Astrocyte of the hippocampus (primary cell): ENCODE data around the gene PDHB.
"Not testable (repeated sequence)": the region's sequence is repeated elsewhere in the genome, so short reads cannot be mapped to it uniquely, and the experiment has no call there.

Source experiments
- DNase-seq: peaks from one replicate; pipeline ENCODE4 v3.0.0; 2011; ENCODE audit warnings: low read depth, low spot score

The PDHB gene

DNA sequence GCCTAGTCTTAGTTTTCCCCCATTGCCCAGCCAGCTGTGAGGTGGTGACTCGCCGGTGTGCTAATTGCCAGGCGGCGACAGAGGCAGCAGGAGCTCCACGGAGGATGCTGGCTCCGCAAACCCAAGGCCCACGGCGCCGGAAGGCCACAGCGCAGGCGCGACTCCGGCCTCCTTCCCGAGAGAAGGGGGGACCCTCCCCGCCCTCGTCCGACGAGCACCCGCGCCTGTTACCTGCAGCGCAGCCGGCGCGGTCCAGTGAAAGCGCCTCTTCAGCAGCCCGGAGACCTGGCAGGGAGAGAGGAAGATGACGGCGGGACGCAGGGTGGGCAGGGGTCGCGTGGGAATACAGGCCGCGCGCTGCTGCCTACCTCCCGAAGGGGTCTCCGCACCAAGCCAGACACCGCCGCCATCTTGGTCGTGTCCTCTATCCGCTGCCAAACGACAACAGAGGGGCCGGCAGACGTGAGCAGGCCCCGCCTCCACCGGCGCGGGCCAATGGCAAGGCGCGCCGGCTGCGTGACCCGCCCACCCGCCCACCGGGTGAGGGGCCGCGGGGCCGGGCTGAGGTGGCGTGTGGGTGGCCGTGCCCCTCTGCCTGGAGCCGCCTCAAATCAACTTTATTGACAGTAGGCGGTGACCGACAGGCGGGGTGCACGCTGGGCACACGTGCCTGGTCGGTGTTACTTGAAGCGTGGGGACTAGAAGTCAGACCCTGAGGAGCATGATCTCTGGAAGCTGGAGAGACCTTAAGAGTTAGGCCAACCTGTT lies at the start of gene PDHB:
TSS of gene PDHB (minus strand) at position 433 of the 768 bp plus-strand sequence. CDS start at position 410, 23 bp downstream.
- DNase-seq = peak; percentile 96

- DNase-seq = no peak
These were observed 49.4 kb upstream of the PDHB start for GRCh38 chr3:58482917-58483636.

DNA sequence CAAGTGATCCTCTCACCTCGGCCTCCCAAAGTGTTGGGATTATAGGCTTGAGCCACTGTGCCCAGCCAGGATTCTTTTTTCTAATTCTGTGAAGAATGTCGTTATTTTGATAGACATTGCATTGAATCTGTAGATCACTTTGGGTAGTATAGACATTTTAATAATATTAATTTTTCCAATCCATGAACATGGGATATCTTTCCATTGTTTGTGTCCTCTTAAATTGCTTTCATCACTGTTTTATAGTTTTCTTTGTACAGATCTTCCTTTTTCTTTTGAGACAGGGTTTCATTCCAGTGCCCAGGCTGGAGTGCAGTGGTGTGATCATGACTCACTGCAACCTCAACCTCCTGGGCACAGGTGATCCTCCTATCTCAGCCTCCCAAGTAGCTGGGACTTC lies 46.7 kb upstream of the PDHB start:
- DNase-seq = no peak

DNA sequence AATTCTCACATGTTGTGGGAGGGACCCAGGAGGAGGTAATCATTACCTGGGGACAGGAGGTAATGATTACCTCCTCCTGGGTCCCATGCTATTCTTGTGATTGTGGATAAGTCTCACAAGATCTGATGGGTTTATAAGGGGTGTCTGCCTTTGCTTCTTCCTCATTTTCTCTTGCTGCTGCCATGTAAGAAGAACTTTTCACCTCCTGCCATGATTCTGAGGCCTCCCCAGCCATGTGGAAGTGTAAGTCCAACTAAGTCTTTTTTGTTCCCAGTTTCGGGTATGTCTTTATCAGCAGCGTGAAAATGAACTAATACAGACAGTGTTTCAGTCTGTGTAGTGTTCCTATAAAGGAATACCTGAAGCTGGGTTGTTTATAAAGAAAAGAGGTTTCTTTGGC lies 45.1 kb upstream of the PDHB start:
- no peak for DNase-seq

DNA sequence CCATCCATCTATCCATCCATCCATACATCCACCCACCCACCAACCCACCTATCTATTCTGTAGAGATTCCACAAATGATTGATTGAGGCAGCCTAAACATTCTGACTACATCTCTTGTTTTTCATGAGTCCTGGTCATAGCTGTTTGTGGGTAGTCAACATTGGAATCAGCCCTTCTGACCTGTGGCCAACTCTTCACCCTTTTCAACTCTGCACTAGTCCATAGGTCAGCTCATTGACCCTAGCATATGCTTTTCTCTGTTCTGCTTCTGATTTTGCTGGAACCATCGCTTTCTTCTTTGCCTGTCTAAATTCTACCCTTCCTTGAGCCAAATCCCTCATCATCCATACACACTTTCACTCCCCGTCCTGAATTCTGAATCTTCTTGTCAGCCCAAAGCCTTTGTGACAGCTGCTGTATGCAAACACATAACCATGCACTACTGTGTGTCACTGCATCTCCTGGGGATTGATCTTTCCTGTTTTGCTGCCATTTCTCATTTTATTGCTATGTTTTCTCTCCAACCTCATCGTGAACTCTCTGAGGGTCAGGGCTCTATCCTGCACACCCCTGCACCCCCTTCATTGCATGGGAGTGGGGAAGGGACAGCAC lies 41.4 kb upstream of the PDHB start:
- no peak for DNase-seq

DNA sequence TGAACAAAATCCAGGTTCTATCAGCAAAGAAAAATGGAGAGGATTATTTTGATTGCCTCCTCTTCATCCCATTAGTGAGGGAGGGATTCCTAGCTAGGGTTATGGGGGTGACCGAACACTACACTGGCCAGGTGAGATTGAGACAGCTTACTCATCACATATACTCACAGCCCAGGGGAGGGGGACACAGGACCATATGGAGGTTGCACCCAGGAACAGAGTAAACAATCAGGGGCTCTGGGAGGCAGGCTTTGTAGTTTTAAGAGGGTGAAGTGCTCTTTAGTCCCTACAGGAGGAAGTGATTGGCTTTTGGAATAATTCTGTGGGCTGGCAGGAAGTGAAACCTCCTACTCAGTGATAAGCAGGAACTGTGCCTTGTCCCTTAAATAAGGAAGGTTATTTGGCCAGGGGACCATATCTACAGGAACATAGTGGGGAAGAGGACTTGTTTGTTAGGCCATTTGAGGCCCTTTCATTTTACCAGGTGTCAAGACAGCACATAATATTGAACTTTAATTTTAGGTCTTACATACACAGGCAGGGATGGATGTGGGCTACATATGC lies 40.8 kb upstream of the PDHB start:
- DNase-seq = no peak

DNA sequence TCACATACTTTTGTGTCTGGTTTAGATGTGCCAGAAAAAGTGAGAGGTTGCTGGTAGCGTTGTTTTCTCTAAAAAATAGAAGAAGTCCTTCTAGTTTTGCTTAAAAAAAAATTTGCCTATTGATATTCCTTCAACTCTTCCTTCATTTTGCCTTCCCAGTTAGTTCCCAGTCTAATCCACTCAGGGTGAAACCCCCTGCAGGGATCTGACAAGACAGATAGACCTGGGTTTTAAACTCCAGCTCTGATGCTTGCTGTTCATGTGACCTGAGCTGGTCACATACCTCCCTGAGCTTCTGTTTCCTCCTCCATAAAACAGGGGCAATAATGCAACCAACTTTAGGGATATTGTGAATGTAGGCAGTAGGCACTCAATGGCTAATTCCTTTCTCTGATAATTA lies 39.6 kb upstream of the PDHB start:
- DNase-seq = no peak

DNA sequence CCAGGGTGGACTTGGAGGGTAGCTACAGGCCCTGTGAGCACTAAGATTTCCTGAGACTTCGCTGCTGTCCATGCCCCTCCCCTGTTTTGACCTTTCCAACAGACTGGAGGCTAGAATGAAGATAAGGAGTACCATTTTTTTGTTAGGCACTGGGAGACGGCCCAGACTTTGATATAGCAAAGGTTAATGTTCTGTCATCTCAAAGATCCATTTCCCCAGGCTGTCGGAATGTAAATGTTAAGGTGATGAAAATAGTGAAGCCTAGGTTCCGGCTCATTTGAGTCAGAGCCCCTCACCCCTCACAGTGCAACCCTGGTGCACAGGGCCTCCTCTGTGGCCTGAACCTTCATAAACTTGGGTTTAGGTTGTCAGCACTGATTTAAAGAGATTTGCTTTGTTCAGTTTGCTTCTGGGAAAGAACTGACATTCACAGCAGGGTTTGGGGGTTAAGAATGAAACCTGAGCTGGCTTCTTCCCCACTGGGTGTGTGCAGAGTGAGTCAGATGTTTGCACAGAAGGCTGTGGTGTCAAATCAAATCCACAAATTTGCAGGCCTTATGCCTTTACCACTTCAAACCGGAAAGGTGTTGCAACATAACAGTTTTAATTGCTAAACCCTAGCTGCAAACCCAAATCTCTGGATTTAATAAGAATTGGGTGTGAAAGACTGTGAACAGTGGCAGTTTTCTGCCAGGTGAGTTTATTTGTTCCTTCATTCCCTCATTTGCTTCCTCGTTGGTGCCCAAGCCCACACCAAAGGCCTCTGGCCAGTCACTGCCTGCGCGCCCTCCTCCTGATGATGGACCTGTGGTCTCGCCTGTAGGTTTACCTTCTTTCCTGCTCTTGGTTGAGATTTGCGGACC lies 37.6 kb upstream of the PDHB start:
- DNase-seq = peak; percentile 92

- no peak for DNase-seq
These were observed 36.9 kb upstream of the PDHB start for GRCh38 chr3:58470363-58471024.

DNA sequence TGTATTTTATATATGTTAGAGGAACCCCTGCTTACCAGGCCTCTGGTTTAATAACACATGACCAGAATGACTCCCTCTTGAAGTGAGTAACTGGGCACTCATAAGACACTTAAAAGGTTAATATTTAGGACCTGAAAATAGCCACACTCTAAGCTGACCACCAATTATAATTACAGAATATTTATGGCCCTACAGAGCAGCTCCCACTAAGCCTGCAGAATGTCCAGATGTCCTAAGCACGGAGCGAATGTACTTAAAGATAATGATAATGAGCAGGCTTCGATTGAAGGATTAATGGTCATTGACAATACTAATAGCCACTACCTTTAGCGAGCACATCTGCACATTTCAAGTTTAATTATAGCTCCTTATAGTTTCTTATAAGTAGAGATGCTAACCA lies 35.5 kb upstream of the PDHB start:
- DNase-seq = no peak

DNA sequence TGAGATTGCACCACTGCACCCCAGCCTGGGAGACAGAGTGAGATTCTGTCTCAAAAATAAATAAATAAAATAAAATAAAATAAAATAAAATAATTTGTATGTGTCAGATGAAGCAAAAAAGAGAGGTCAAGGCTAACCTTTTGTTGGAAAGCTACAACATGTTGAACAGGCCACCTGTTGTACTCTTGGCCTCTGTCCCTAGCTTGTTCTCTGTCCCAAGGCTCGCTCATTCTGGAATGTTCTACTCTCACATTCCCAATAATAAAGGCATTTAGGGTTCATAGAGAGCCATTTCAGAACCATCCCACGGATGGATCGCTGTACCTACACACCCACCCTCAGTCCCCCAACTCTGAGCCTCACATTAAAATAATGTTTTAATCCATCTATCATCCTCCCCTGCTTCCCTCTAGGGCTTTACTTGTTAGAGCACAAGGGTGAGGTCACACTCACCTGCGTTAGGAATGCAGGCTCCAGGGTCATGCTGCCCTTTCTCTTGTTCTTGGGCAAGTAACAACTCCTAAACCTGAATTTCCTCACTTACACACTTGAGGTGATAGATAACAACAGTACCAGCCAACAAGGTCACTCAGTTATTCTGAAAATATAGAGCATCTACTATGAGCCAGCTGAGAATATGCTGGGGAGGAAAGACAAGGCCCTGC lies 33.4 kb upstream of the PDHB start:
- DNase-seq = no peak

GRCh38 chr3:58464866-58465265 lies 31.2 kb upstream of the PDHB start:
- DNase-seq = no peak

- DNase-seq = no peak
These were observed 30.3 kb upstream of the PDHB start for GRCh38 chr3:58463942-58464271.

- peak; percentile 91 for DNase-seq
These were observed 29.7 kb upstream of the PDHB start for GRCh38 chr3:58463181-58463941.

GRCh38 chr3:58462829-58463180 lies 29.2 kb upstream of the PDHB start:
- DNase-seq = no peak

- no peak for DNase-seq
These were observed 25.5 kb upstream of the PDHB start for GRCh38 chr3:58459160-58459559.

GRCh38 chr3:58452176-58452575 lies 18.5 kb upstream of the PDHB start:
- DNase-seq = no peak

DNA sequence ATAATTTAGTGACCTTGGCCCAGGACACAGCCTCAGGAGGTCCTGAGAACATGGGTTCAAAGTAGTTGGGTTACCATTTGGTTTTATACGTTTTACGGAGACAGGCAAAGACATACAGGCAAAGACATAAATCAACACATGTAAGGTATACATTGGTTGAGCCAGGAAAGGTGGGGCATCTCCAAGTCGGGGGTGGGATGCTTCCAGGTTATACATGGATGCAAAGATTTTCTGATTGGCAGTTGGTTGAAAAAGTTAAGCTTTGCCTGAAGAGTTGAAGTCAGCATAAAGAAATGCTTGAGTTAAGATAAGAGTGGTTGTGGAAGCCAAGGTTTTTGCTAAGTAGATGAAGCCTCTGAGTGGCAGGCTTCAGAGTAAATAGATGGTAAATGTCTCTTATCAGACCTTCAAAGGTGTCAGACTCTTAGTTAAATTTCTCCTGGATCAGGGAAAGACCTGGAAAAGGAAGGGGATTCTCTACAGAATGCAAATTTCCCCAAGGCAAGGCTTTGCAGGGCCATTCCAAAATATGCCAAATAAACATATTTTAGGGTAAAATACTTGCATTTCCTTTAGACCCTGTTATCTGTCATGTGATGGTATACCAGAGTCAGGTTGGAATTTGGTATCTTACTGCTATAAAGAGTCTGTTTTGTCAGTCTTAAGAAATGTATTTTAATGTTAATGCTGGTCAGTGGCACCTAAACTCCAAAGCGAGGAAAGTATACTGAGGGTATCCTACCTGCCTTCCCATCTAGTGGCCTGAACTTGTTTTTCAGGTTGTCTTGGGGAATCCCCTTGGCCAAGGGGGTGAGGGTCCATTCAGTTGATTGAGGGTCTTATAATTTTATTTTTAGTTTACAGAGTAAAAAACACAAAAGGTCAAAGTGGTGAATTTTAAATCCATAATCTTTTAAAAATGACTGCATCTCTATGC lies 8.2 kb upstream of the PDHB start:
- no peak for DNase-seq

- DNase-seq = not testable (repeated sequence)
These were observed 7.3 kb upstream of the PDHB start for GRCh38 chr3:58440996-58441355.
